HUDEP-2 (cell line): Measurements from ENCODE around the gene NEK5.

Experiments used
- DNase-seq, 76 experiments: peaks; one replicate each; lab custom pipeline; 2025; ENCODE audit not compliant: unreplicated experiment in 76 of 76; lab: John Stamatoyannopoulos, UW

The NEK5 gene

GRCh38 chr13:51995677-51996551 is 133.0 kb downstream of the NEK5 start:
- DNase-seq, result peak in 65 of 76 experiments; percentile 5 to 89 (median 52)

GRCh38 chr13:51993713-51994112 is 135.2 kb downstream of the NEK5 start:
- peak in 14 of 76 experiments; percentile 8 to 63 (median 40) for DNase-seq

- no peak for DNase-seq
Observed at GRCh38 chr13:51988988-51989618, 139.8 kb downstream of the NEK5 start.
